ENCODE data around the gene BAX. TPM values are rescaled to one million over a fixed set of nuclear protein-coding genes. Genes with fewer than 3 reads are reported as not detected.

Gene BAX
- total and polyA plus RNA-seq, 9 of the 15 experiments (the other 6 are each of a cell fraction or from before 2014, with no cell fraction given), result 3.2 to 95.4 (median 44.5) TPM

DNA sequence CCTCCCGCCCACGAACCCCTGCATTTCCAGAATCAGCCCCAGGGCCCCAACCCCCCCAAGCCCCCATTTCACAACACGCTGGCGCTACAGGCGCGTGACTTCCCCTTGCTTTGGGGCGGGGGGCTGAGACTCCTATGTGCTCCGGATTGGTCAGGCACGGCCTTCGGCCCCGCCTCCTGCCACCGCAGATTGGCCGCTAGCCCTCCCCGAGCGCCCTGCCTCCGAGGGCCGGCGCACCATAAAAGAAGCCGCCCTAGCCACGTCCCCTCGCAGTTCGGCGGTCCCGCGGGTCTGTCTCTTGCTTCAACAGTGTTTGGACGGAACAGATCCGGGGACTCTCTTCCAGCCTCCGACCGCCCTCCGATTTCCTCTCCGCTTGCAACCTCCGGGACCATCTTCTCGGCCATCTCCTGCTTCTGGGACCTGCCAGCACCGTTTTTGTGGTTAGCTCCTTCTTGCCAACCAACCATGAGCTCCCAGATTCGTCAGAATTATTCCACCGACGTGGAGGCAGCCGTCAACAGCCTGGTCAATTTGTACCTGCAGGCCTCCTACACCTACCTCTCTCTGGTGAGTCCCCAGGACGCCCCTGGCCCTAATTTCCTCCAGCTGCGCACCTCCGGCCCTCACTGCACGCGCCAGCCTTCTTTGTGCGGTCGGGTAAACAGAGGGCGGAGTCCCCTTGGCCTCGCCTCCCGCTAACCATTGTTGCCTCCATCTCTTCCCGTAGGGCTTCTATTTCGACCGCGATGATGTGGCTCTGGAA is 10.5 kb downstream of the BAX start, which contains the start of gene FTL (continued):
- TF ChIP-seq, protein P1, sequence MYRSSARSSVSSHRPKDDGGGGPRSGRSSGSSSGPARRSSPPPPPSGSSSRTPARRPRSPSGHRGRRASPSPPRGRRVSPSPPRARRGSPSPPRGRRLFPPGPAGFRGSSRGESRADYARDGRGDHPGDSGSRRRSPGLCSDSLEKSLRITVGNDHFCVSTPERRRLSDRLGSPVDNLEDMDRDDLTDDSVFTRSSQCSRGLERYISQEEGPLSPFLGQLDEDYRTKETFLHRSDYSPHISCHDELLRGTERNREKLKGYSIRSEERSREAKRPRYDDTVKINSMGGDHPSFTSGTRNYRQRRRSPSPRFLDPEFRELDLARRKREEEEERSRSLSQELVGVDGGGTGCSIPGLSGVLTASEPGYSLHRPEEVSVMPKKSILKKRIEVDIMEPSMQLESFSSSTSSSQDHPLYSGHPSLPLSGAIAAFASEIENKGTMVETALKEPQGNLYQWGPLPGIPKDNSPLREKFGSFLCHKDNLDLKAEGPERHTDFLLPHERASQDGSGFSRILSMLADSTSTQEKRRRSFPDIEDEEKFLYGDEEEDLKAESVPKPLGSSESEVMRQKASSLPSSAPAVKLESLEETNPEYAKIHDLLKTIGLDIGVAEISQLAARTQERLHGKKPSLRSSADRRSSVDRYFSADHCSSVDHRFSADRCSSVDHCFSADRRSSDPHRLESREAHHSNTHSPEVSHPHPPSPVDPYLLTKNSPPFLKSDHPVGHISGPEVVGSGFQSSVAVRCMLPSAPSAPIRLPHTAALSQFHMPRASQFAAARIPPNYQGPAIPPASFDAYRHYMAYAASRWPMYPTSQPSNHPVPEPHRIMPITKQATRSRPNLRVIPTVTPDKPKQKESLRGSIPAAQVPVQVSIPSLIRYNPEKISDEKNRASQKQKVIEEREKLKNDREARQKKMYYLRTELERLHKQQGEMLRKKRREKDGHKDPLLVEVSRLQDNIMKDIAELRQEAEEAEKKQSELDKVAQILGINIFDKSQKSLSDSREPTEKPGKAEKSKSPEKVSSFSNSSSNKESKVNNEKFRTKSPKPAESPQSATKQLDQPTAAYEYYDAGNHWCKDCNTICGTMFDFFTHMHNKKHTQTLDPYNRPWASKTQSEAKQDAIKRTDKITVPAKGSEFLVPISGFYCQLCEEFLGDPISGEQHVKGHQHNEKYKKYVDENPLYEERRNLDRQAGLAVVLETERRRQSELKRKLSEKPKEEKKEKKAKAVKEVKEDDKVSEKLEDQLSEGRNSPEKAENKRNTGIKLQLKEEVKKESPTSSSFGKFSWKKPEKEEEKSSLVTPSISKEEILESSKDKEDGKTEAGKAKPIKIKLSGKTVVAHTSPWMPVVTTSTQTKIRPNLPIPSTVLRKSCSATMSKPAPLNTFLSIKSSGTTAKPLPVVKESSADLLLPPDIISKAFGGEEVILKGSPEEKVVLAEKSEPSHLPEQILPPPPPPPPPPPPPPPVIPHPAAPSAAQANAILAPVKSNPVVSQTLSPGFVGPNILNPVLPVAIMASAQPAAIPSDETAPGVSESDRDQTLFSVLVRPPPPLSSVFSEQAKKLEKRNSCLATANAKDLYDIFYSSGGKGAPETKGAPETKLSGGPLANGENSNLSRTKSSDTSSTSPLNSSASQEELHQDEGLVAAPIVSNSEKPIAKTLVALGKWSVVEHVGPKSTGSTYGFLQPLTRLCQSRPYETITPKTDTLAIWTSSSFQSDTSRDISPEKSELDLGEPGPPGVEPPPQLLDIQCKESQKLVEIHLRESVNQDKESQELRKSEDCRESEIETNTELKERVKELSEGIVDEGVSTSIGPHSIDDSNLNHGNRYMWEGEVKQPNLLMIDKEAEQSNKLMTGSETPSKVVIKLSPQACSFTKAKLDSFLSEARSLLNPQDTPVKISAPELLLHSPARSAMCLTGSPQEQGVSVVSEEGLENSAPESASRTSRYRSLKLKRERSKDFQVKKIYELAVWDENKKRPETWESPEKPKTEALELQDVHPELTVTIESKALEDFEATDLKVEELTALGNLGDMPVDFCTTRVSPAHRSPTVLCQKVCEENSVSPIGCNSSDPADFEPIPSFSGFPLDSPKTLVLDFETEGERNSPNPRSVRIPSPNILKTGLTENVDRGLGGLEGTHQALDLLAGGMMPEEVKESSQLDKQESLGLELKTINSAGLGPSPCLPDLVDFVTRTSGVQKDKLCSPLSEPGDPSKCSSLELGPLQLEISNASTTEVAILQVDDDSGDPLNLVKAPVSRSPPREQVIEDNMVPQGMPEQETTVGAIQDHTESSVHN (IDR thresholded peaks at IDR 0.05; ENCODE audit: borderline replicate concordance in 1 of 2, low read depth in 1 of 2), result 0 out of 4 replicates have a peak, but pooled peaks of 1 of the 2 experiments have one; percentile 23
- TF ChIP-seq HDAC8 (tag; IDR thresholded peaks at IDR 0.05), result no peak
- TF ChIP-seq ZNF780A (CRISPR knock-in tag; IDR thresholded peaks at IDR 0.05), result no peak
- TF ChIP-seq, protein P2, sequence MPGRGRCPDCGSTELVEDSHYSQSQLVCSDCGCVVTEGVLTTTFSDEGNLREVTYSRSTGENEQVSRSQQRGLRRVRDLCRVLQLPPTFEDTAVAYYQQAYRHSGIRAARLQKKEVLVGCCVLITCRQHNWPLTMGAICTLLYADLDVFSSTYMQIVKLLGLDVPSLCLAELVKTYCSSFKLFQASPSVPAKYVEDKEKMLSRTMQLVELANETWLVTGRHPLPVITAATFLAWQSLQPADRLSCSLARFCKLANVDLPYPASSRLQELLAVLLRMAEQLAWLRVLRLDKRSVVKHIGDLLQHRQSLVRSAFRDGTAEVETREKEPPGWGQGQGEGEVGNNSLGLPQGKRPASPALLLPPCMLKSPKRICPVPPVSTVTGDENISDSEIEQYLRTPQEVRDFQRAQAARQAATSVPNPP (IDR thresholded peaks at IDR 0.05; ENCODE audit: borderline replicate concordance, insufficient read depth, insufficient read length), result no peak
- TF ChIP-seq MIER1 (IDR thresholded peaks at IDR 0.05; ENCODE audit: low read depth), result peak; percentile 50; the same call in 1 of the 2 replicates
- TF ChIP-seq RAD21 (CRISPR knock-in tag; conservative IDR thresholded peaks at IDR 0.05 in 1 of 2, IDR thresholded peaks at IDR 0.05 in 1 of 2), result peak in 1 of 2 experiments; percentile 21; a peak in 2 of 4 replicates
- TF ChIP-seq IFI16 (CRISPR knock-in tag; IDR thresholded peaks at IDR 0.05), result no peak
- TF ChIP-seq KLF6 (CRISPR knock-in tag; IDR thresholded peaks at IDR 0.05; ENCODE audit: borderline replicate concordance), result peak; percentile 58
- TF ChIP-seq, protein P3, sequence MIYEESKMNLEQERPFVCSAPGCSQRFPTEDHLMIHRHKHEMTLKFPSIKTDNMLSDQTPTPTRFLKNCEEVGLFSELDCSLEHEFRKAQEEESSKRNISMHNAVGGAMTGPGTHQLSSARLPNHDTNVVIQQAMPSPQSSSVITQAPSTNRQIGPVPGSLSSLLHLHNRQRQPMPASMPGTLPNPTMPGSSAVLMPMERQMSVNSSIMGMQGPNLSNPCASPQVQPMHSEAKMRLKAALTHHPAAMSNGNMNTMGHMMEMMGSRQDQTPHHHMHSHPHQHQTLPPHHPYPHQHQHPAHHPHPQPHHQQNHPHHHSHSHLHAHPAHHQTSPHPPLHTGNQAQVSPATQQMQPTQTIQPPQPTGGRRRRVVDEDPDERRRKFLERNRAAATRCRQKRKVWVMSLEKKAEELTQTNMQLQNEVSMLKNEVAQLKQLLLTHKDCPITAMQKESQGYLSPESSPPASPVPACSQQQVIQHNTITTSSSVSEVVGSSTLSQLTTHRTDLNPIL (CRISPR knock-in tag; IDR thresholded peaks at IDR 0.05), result no peak
- no peak for TF ChIP-seq EWSR1 (IDR thresholded peaks at IDR 0.05; ENCODE audit: borderline replicate concordance, low read depth, partially characterized antibody)
- TF ChIP-seq GABPB1 (CRISPR knock-in tag; IDR thresholded peaks at IDR 0.05), result peak; percentile 80
- no peak for TF ChIP-seq NR3C1 (CRISPR knock-in tag; IDR thresholded peaks at IDR 0.05)
- TF ChIP-seq ZNF830 (CRISPR knock-in tag; IDR thresholded peaks at IDR 0.05), result peak; percentile 75; the same call in 1 of the 2 replicates
- no peak for TF ChIP-seq CHD4 (IDR thresholded peaks at IDR 0.05; ENCODE audit: insufficient read depth, insufficient replicate concordance, low read depth, low read length, poor library complexity, severe bottlenecking)
- peak; percentile 65; the same call in 1 of the 2 replicates for TF ChIP-seq MYNN (IDR thresholded peaks at IDR 0.05)
- no peak for TF ChIP-seq MYNN (CRISPR knock-in tag; IDR thresholded peaks at IDR 0.05)
